NCI-H2107 treated with DMSO at 0.1 percent for 48 hours (cell line): ENCODE data around the gene CEP135.
"Not testable (repeated sequence)": the region's sequence is repeated elsewhere in the genome, so short reads cannot be mapped to it uniquely, and the experiment has no call there.

ENCODE experiments used
- DNase-seq: peaks from one replicate; lab custom pipeline; 2025; ENCODE audit not compliant: unreplicated experiment; lab: John Stamatoyannopoulos, UW

CEP135 gene

DNA sequence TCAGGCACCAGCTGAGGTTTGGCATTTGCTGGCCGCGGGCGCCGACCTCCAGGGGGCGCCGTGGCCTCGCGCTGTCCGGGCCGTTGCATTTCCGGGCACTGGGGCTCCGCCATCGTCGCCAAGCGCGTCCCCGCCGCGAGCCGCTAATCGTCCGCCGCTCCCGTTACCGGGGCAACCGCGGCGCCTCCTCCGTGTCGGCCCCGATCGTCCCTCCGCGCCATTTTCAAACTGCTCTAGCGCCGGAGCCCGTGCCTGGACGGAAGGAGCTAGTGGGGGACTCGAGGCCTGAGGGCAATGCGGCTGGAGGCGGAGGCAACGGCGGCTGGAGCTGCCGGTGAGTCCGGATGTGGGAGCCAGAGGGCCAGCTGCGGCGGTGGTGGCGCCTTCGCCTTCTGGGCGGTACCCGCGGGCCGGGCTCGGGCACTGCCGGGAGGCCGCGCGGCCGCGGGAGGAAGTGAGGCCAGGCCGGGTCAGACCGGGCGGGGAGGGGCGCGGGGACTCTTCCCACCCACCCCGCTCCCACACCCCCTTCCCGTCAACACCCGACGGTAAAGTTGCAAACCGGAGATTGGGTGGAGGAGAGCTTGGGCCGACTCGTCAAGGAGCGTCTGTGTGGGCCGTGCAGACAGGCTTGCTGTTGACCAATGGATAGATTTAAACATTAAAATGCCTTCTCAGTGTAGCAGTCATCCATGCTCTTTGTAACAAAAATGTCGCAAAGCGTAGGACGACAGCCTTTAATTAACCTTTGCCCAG, at the start of gene CEP135:
Gene CEP135, plus strand, starts transcription at position 220 of the 756 bp plus-strand sequence. CDS start 3,186 bp downstream, outside the sequence.
- peak; percentile 53 for DNase-seq

GRCh38 chr4:55902677-55903076, 46.1 kb upstream of the CEP135 start:
- no peak for DNase-seq

- DNase-seq, result no peak
Observed at GRCh38 chr4:55903577-55903976, 45.2 kb upstream of the CEP135 start.

- no peak for DNase-seq
Observed at GRCh38 chr4:55904576-55904975, 44.2 kb upstream of the CEP135 start.

GRCh38 chr4:55906323-55906722, 42.4 kb upstream of the CEP135 start:
- no peak for DNase-seq

DNA sequence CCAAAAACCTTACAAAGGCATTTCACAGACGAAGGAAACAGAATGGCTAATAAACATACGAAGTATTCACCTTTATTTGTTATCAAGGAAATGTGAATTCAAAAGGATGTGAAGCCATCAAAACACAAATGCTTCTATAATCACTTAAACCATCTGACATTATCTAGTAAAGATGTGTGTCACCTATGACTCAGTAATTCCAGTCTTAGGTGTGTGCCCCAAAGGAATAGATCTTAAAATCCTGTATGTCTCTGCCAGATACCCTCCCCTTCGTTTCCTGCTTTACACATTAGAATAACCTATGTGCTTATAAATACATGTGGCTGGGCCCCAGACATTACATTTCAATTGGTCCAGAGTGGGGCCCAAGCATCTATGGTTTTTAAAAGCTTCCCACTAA, 41.8 kb upstream of the CEP135 start:
- no peak for DNase-seq

DNA sequence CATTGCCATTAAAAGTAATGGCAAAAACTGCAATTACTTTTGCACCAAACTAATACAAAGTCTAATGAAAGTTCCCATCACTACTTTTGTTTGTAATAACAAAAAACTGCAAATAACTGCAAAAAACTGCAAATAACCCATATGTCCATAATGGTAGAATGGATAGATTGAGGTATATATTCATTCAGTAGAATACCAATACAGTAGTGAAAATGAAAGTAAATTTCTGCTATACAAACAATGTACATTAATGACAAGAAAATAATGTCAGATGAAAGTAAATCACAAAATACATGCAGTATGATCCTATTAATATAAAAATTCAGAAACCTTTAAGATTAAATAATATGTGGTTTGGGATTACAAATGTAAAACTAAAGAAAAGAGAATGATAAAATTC, 41.3 kb upstream of the CEP135 start:
- no peak for DNase-seq

- DNase-seq, result no peak
Observed at GRCh38 chr4:55910140-55910539, 38.6 kb upstream of the CEP135 start.

DNA sequence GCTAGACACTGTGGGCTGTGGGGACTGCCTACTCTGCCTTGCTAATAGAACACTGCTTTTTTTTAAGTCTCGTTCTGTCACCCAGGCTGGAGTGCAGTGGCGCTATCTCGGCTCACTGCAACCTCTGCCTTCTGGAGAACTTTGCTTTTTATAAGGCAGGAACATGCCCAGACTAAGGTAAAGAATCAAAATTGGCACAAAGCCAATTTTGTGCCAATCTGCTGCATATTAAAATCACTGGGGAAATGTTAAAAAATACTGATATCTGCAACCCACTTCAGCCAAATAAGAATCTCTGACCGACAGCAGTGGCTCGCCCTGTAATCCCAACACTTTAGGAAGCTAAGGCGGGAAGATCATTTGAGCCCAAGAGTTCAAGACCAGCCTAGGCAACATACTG, 36.5 kb upstream of the CEP135 start:
- DNase-seq, result no peak

GRCh38 chr4:55920571-55920970, 28.2 kb upstream of the CEP135 start:
- DNase-seq, result no peak

- no peak for DNase-seq
Observed at GRCh38 chr4:55921093-55921492, 27.7 kb upstream of the CEP135 start.

DNA sequence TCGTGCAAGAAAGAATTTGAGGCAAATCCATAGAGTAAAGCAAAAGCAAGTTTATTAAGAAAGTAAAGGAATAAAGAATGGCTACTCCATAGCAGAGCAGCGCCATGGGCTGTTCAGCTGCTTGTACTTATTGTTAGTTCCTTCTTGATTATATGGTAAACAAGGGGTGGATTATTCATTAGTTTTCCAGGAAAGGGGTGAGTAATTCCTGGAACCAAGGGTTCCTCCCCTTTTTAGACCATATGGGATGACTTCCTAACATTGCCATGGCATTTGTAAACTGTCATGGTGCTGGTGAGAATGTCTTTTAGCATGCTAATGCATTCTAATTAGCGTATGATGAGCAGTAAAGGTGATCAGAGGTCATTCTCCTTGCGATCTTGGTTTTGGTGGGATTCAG, 23.5 kb upstream of the CEP135 start:
- DNase-seq, result no peak

DNA sequence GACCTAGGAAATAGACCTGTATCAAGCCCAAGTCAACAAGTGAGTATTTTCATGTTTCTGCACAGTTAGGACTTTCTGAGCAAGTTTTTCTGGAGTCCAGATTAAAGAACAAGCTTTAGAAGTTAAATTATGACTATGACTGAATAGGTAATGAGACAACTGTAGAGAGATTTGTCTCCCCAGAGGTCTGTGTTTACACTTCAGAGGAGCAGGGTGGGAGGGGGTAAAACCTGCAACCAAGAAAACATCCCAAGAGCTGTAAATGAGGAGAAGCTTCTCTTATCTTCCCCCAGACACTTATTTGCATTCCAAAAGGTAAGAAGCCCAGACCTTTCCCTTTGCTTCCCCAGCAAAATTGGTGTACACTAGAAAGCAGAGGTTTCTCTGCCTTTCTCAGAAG, 22.1 kb upstream of the CEP135 start:
- no peak for DNase-seq

DNA sequence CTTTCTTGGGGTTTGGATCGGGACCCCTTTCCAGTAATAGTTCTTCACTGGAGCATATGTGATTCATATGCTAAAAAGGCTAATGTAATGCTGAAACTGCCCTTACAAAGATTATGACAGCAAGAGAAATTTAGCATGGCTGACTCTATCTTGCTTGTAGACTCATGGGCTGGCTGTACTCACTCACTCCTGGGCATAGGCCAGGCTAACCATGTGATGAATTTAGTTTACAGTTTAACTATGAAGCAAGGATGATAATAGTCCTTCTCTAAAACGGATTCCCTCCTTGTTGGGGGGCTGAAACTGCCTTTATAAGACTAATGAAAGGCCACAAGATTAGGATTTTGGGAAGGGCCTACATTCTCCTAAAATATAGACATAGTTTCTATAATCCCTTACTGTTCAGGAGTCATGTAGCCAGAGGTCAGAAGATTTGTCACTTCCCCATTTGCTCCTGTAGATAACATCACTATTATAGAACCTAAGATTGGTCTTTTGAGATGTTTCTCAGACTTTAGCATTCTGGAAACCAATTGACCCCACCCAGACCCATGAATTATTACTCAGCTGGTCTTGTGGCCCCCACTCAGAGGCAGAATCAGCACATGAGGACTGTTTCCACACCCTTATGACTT, 20.8 kb upstream of the CEP135 start:
- no peak for DNase-seq

DNA sequence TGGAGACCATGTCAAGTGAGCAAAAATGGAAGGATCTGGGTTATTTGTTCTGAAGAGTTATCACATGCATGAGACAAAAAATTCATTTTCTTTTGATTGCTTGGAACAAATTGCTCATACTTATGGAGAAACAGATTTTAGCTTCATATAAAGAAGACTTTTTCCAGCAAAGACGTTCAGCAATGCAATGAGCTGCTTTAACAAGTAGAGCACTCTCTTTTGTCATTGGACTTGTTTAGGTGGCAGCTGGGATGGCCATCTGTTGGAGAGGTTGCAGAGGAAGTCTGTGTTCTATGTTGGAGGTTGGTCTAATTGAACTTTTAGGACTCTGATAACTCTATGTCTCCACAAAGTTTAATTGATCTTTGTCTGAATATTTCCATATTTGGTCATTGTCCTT, 19.9 kb upstream of the CEP135 start:
- no peak for DNase-seq

GRCh38 chr4:55931043-55931442, 17.7 kb upstream of the CEP135 start:
- DNase-seq, result no peak

DNA sequence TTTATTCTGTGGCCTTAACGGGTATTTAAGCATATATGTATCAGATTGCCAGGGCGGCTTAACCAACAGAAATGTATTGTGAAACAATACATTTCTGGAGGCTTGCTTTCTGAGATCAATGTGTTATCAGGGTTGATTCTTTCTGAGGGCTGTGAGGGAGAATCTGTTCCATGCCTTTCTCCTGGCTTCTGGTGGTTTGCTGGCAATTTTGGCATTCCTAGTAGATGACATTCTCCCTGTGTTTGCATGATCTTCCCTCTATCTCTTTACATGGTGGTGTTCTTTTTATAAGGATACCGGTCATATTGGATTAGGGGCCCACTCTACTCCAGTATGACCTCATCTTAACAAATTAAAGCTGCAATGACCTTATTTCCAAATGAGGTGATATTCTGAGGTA, 16.9 kb upstream of the CEP135 start:
- DNase-seq, result no peak

DNA sequence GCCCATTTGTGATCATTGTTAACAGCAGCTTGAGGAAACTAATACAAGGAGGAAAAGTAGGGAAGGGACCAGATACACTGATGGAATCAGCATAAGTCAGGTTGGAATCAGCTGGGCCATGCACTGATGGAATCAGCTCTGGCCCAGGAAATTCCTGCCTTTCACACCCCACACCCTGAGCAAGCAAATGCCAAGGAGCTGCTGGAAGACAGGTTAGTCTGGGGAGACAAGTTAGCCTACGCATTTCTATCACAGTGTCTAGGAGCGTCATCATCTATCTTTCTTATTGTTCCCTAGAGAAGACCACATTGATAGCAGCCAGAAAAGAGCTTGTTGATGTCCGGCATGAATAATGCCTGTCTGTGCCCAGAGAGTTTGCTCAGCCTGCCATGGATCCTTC, 16.2 kb upstream of the CEP135 start:
- no peak for DNase-seq

DNA sequence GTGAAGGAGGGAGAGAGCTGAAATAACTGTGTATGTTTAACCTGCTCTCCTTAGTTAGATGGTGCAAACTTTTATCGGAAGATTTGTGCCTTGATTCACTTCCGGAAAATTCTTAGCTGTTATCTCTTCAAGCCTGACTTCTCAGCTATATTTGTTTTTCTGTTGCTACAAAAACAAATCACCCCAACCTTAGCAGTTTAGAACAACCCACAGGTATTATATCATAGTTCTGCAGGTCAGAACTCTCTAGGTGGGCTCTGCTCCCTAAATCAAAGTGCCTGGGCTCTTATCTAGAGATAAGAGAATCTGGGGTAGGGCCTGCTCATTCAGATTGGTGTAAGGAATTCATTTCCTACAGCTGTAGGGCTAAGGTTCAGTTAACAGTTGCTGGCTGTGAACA, 15.1 kb upstream of the CEP135 start:
- DNase-seq, result no peak

DNA sequence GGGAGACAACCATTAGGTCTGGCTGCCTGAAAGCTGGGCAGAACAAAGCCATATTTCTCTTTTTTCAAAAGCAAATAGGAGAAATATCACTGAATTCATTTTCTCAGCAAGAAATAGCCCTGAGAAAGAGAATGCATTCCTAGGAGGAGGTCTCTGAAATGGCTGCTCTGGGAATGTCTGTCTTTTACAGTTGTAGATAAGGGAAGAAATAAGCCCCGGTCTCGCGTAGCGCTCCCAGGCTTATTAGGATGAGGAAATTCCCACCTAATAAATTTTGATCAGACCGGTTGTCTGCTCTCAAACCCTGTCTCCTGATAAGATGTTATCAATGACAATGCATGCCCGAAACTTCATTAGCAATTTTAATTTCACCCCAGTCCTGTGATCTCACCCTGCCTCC, 12.8 kb upstream of the CEP135 start:
- not testable (repeated sequence) for DNase-seq

GRCh38 chr4:55938481-55938880, 10.3 kb upstream of the CEP135 start:
- no peak for DNase-seq

GRCh38 chr4:55939421-55939820, 9.3 kb upstream of the CEP135 start:
- DNase-seq, result no peak

- DNase-seq, result no peak
Observed at GRCh38 chr4:55941881-55942396, 6.8 kb upstream of the CEP135 start.
